OCI-LY3 (cell line): ENCODE data around the gene CLEC17A.

Experiments
- H2AFZ ChIP-seq: fragments of 200-600, 300-600 bp; shearing (Covaris generic); 2 replicates; pipeline ENCODE4 v1.6.0; 2014; ENCODE audit warnings: antibody characterized with exemption, low read depth, low read length
- H3K27ac ChIP-seq: fragments of 200-600, 300-600 bp; sonication (generic); 2 replicates; pipeline ENCODE4 v1.5.1; 2014; ENCODE audit warnings: mild to moderate bottlenecking, low read length, moderate library complexity, mixed read lengths
- H3K27me3 ChIP-seq: fragments of 200-600, 300-600 bp; sonication (generic); 2 replicates; pipeline ENCODE4 v1.6.1; 2014; ENCODE audit warnings: low read depth, low read length, mixed read lengths
- H3K36me3 ChIP-seq: fragments of 200-600, 300-600 bp; sonication (generic); replicated peaks from 2 replicates; pipeline ENCODE3; 2014; ENCODE audit warnings: low read depth, low read length, mixed read lengths
- H3K4me1 ChIP-seq: fragments of 300-600, 200-600 bp; sonication (generic); 2 replicates; pipeline ENCODE4 v1.6.1; 2014; ENCODE audit warnings: low read length, mixed read lengths
- H3K4me2 ChIP-seq: fragments of 200-600, 300-600 bp; sonication (generic); 2 replicates; pipeline ENCODE4 v1.6.1; 2014; ENCODE audit warnings: low read length, mixed read lengths
- H3K4me3 ChIP-seq: fragments of 300-600, 200-600 bp; sonication (generic); 2 replicates; pipeline ENCODE4 v1.5.1; 2014; ENCODE audit warnings: antibody characterized with exemption, mild to moderate bottlenecking, low read length, moderate library complexity
- H3K79me2 ChIP-seq: fragments of 300-600, 200-600 bp; shearing (Covaris generic); 2 replicates; pipeline ENCODE4 v1.6.1; 2014; ENCODE audit warnings: mild to moderate bottlenecking, low read length, mixed read lengths
- H3K9ac ChIP-seq: fragments of 300-600, 200-600 bp; shearing (Covaris generic); 2 replicates; pipeline ENCODE4 v1.6.0; 2014; ENCODE audit warnings: mild to moderate bottlenecking, low read length, moderate library complexity
- H3K9me3 ChIP-seq: fragments of 200-600, 300-600 bp; shearing (Covaris generic); 2 replicates; pipeline ENCODE4 v1.6.1; 2014; ENCODE audit warnings: low read length, mixed read lengths; ENCODE audit not compliant: insufficient read depth
- H4K20me1 ChIP-seq: fragments of 200-600, 300-600 bp; sonication (generic); 2 replicates; pipeline ENCODE4 v1.6.1; 2016; ENCODE audit warnings: low read length, mixed read lengths; ENCODE audit not compliant: insufficient read depth
- CTCF ChIP-seq: fragments of 200-600, 300-600 bp; sonication (generic); IDR thresholded peaks from 2 replicates; pipeline ENCODE4 v1.5.1; 2014; ENCODE audit warnings: antibody characterized with exemption, low read length, low read depth
- EZH2phosphoT487 ChIP-seq: fragments of 200-600 bp; shearing (Covaris generic); IDR thresholded peaks from 2 replicates; pipeline ENCODE4 v1.6.1; 2018; ENCODE audit warnings: antibody characterized with exemption, mixed run types, low read depth

The CLEC17A gene

GRCh38 chr19:14565298-14565679 lies 17.6 kb upstream of the CLEC17A start:
- Histone ChIP-seq H4K20me1 (peaks cover 45% of the 10 kb centered on the region), H3K9ac (no peak overlapping the region), H3K9me3 (no peaks in the 10 kb centered on the region), H3K79me2 (peaks cover 27% of the 10 kb centered on the region), H3K36me3 (peaks cover 32% of the 10 kb centered on the region), H3K4me1 (no peaks in the 10 kb centered on the region), H3K27ac (no peak overlapping the region), H3K27me3 (no peaks in the 10 kb centered on the region), H3K4me2 (no peak overlapping the region), H3K4me3 (no peak overlapping the region), H2AFZ (no peak overlapping the region)
- no peak for TF ChIP-seq CTCF
- TF ChIP-seq EZH2phosphoT487: no peak

GRCh38 chr19:14565765-14566711 lies 16.8 kb upstream of the CLEC17A start:
- Histone ChIP-seq H3K9ac (no peak overlapping the region), H3K79me2 (peaks cover 27% of the 10 kb centered on the region), H3K36me3 (peaks cover 34% of the 10 kb centered on the region), H2AFZ (no peak overlapping the region), H3K4me2 (no peak overlapping the region), H3K4me3 (no peak overlapping the region), H3K9me3 (no peaks in the 10 kb centered on the region), H3K27ac (no peak overlapping the region), H3K27me3 (no peaks in the 10 kb centered on the region), H4K20me1 (peaks cover 38% of the 10 kb centered on the region), H3K4me1 (peaks cover 6% of the 10 kb centered on the region)
- TF ChIP-seq EZH2phosphoT487: no peak

DNA sequence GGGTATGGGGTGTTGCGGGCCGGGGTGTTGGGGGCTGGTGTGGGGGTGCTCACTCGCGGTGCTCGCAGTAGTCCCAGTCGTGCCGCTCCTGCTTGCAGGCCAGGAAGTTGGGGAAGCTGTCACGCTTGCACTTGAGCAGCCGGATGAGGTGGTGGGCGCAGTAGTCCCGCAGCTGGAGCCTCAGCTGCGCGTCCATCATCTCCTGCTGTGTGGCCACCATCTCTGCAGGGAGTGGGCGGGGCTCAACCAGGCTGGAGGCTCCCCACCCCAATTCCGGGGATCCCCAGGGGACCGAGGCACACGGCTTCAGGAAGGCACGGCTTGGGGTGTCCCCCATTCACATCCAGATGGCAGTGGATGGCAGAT lies 16.2 kb upstream of the CLEC17A start:
- TF ChIP-seq EZH2phosphoT487 (no peak), CTCF (no peak)
- H3K4me2 ChIP-seq: no peak overlapping the region

DNA sequence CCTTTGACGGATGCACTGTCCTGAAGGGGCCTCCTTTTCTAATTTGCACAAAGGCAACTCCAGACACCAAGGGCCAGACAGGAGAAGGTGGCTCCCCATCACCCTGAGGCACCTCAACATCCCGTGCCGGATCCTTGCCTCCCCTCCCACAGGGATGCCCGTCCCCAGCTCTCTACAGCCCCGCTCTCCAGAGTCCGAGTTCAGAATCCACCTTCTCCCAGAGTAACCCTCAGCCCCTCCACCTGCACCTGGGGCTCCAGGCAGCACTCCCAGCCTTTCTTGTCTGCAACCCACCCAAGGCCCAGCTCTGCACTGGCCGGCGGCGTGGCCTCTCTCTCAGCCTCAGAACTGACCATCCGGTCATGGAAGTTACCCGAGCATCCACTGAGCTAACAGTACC lies 15.8 kb upstream of the CLEC17A start:
- H2AFZ ChIP-seq: no peak overlapping the region
- H3K27me3 ChIP-seq: no peaks in the 10 kb centered on the region
- peaks cover 9% of the 10 kb centered on the region for H3K4me1 ChIP-seq
- H4K20me1 ChIP-seq: peaks cover 30% of the 10 kb centered on the region
- H3K79me2 ChIP-seq: peaks cover 27% of the 10 kb centered on the region
- H3K9ac ChIP-seq: no peak overlapping the region
- H3K27ac ChIP-seq: no peak overlapping the region
- TF ChIP-seq CTCF (no peak), EZH2phosphoT487 (no peak)
- no peaks in the 10 kb centered on the region for H3K9me3 ChIP-seq
- H3K36me3 ChIP-seq: peaks cover 34% of the 10 kb centered on the region
- H3K4me2 ChIP-seq: no peak overlapping the region
- no peak overlapping the region for H3K4me3 ChIP-seq

More for the DNA sequence above, 16.2 kb upstream of the CLEC17A start:
- no peak overlapping the region for H3K9ac ChIP-seq
- H2AFZ ChIP-seq: no peak overlapping the region
- H3K36me3 ChIP-seq: peaks cover 34% of the 10 kb centered on the region
- H3K27ac ChIP-seq: no peak overlapping the region
- peaks cover 33% of the 10 kb centered on the region for H4K20me1 ChIP-seq
- peaks cover 9% of the 10 kb centered on the region for H3K4me1 ChIP-seq
- peaks cover 27% of the 10 kb centered on the region for H3K79me2 ChIP-seq
- H3K27me3 ChIP-seq: no peaks in the 10 kb centered on the region
- H3K9me3 ChIP-seq: no peaks in the 10 kb centered on the region
- no peak overlapping the region for H3K4me3 ChIP-seq
